ENCODE data around the gene NPR2. TPM values are rescaled to one million over a fixed set of nuclear protein-coding genes. Genes with fewer than 3 reads are reported as not detected.

Gene NPR2
- polyA plus RNA-seq, 2 donors = 3.8 to 5.1 TPM

- Histone ChIP-seq H3K4me3 (ENCODE audit: low read depth in 1 of 2, low read length in 2 of 2) (no peak overlapping the region), H3K27ac (ENCODE audit: low read depth in 2 of 2, low read length in 1 of 2) (no peak overlapping the region), H3K36me3 (ENCODE audit: control insufficient read depth in 2 of 2, insufficient read depth in 2 of 2, low read length in 1 of 2) (no peaks in the 10 kb centered on the region), H3K9me3 (ENCODE audit: control insufficient read depth in 2 of 2, insufficient read depth in 1 of 2, low read depth in 1 of 2, low read length in 1 of 2) (no peaks in the 10 kb centered on the region), H3K4me1 (ENCODE audit: control insufficient read depth in 2 of 2, insufficient read depth in 2 of 2, low read length in 1 of 2) (peaks cover 5 to 9% of the 10 kb centered on the region in 2 donors), H3K27me3 (ENCODE audit: control insufficient read depth in 1 of 2, insufficient read depth in 2 of 2, low read length in 2 of 2) (no peaks in the 10 kb centered on the region)
- WGBS, 2 donors = 29 to 31% methylated on average over 4 of the region's 4 CpGs
Observed at GRCh38 chr9:35826071-35826701, 34.8 kb downstream of the NPR2 start.

GRCh38 chr9:35827486-35827885 is 36.1 kb downstream of the NPR2 start:
- Histone ChIP-seq H3K27me3 (ENCODE audit: control insufficient read depth in 1 of 2, insufficient read depth in 2 of 2, low read length in 2 of 2) (no peaks in the 10 kb centered on the region), H3K4me1 (ENCODE audit: control insufficient read depth in 2 of 2, insufficient read depth in 2 of 2, low read length in 1 of 2) (peaks cover 5 to 9% of the 10 kb centered on the region in 2 donors), H3K36me3 (ENCODE audit: control insufficient read depth in 2 of 2, insufficient read depth in 2 of 2, low read length in 1 of 2) (no peaks in the 10 kb centered on the region), H3K27ac (ENCODE audit: low read depth in 2 of 2, low read length in 1 of 2) (no peak overlapping the region), H3K9me3 (ENCODE audit: control insufficient read depth in 2 of 2, insufficient read depth in 1 of 2, low read depth in 1 of 2, low read length in 1 of 2) (no peaks in the 10 kb centered on the region), H3K4me3 (ENCODE audit: low read depth in 1 of 2, low read length in 2 of 2) (no peak overlapping the region)
- WGBS, 2 donors = 70 to 71% methylated on average over 3 of the region's 3 CpGs

- 1% methylated on average over 21 of the region's 21 CpGs for WGBS, 2 donors
- Histone ChIP-seq H3K4me3 (ENCODE audit: low read depth in 1 of 2, low read length in 2 of 2) (peak within 1 kb of the TSS; percentile 63 to 74), H3K27me3 (ENCODE audit: control insufficient read depth in 1 of 2, insufficient read depth in 2 of 2, low read length in 2 of 2) (no peaks in the 10 kb centered on the region), H3K4me1 (ENCODE audit: control insufficient read depth in 2 of 2, insufficient read depth in 2 of 2, low read length in 1 of 2) (peaks cover 8 to 9% of the 10 kb centered on the region in 2 donors), H3K27ac (ENCODE audit: low read depth in 2 of 2, low read length in 1 of 2) (peak within 1 kb of the TSS; percentile 89), H3K9me3 (ENCODE audit: control insufficient read depth in 2 of 2, insufficient read depth in 1 of 2, low read depth in 1 of 2, low read length in 1 of 2) (no peaks in the 10 kb centered on the region), H3K36me3 (ENCODE audit: control insufficient read depth in 2 of 2, insufficient read depth in 2 of 2, low read length in 1 of 2) (no peaks in the 10 kb centered on the region)
Observed at GRCh38 chr9:35828716-35829083, 37.3 kb downstream of the NPR2 start, which contains the start of gene FAM221B. Gene FAM221B, minus strand, starts transcription at chr9:35828732. Its CDS starts 2,571 bp downstream, at chr9:35826161.

- 1 to 2% methylated on average over 26 to 53 of the region's 53 CpGs for WGBS, 2 donors
- Histone ChIP-seq H3K4me3 (ENCODE audit: low read depth in 1 of 2, low read length in 2 of 2) (peak within 1 kb of the TSS; percentile 63 to 74), H3K27me3 (ENCODE audit: control insufficient read depth in 1 of 2, insufficient read depth in 2 of 2, low read length in 2 of 2) (no peaks in the 10 kb centered on the region), H3K36me3 (ENCODE audit: control insufficient read depth in 2 of 2, insufficient read depth in 2 of 2, low read length in 1 of 2) (no peaks in the 10 kb centered on the region), H3K4me1 (ENCODE audit: control insufficient read depth in 2 of 2, insufficient read depth in 2 of 2, low read length in 1 of 2) (peaks cover 8 to 9% of the 10 kb centered on the region in 2 donors), H3K9me3 (ENCODE audit: control insufficient read depth in 2 of 2, insufficient read depth in 1 of 2, low read depth in 1 of 2, low read length in 1 of 2) (no peaks in the 10 kb centered on the region), H3K27ac (ENCODE audit: low read depth in 2 of 2, low read length in 1 of 2) (peak within 1 kb of the TSS; percentile 89)
Observed at GRCh38 chr9:35829084-35829763, 37.8 kb downstream of the NPR2 start, which contains the start of gene TMEM8B. Gene TMEM8B, plus strand, starts transcription at chr9:35829228. Its CDS starts 220 bp downstream, at chr9:35829448.

- peak overlapping the region; percentile 77 to 89 for H3K27ac ChIP-seq (ENCODE audit: low read depth in 2 of 2, low read length in 1 of 2)
- peak overlapping the region; percentile 63 to 74 for H3K4me3 ChIP-seq (ENCODE audit: low read depth in 1 of 2, low read length in 2 of 2)
- no peaks in the 10 kb centered on the region for H3K36me3 ChIP-seq (ENCODE audit: control insufficient read depth in 2 of 2, insufficient read depth in 2 of 2, low read length in 1 of 2)
- WGBS, 2 donors = 44 to 50% methylated on average over 2 of the region's 2 CpGs
- peaks cover 8 to 9% of the 10 kb centered on the region in 2 donors for H3K4me1 ChIP-seq (ENCODE audit: control insufficient read depth in 2 of 2, insufficient read depth in 2 of 2, low read length in 1 of 2)
- no peaks in the 10 kb centered on the region for H3K9me3 ChIP-seq (ENCODE audit: control insufficient read depth in 2 of 2, insufficient read depth in 1 of 2, low read depth in 1 of 2, low read length in 1 of 2)
- H3K27me3 ChIP-seq (ENCODE audit: control insufficient read depth in 1 of 2, insufficient read depth in 2 of 2, low read length in 2 of 2) = no peaks in the 10 kb centered on the region
Observed at GRCh38 chr9:35829764-35830096, 38.3 kb downstream of the NPR2 start.

- peaks cover 8 to 9% of the 10 kb centered on the region in 2 donors for H3K4me1 ChIP-seq (ENCODE audit: control insufficient read depth in 2 of 2, insufficient read depth in 2 of 2, low read length in 1 of 2)
- H3K4me3 ChIP-seq (ENCODE audit: low read depth in 1 of 2, low read length in 2 of 2) = no peak overlapping the region
- H3K27me3 ChIP-seq (ENCODE audit: control insufficient read depth in 1 of 2, insufficient read depth in 2 of 2, low read length in 2 of 2) = no peaks in the 10 kb centered on the region
- H3K36me3 ChIP-seq (ENCODE audit: control insufficient read depth in 2 of 2, insufficient read depth in 2 of 2, low read length in 1 of 2) = no peaks in the 10 kb centered on the region
- 81 to 87% methylated on average over 4 of the region's 4 CpGs for WGBS, 2 donors
- no peaks in the 10 kb centered on the region for H3K9me3 ChIP-seq (ENCODE audit: control insufficient read depth in 2 of 2, insufficient read depth in 1 of 2, low read depth in 1 of 2, low read length in 1 of 2)
- H3K27ac ChIP-seq (ENCODE audit: low read depth in 2 of 2, low read length in 1 of 2) = no peak overlapping the region
Observed at GRCh38 chr9:35831040-35831439, 39.6 kb downstream of the NPR2 start.

- H3K27ac ChIP-seq (ENCODE audit: low read depth in 2 of 2, low read length in 1 of 2) = peak overlapping the region in 1 of 2 donors; percentile 40
- 61 to 76% methylated on average over 5 of the region's 5 CpGs for WGBS, 2 donors
- peaks cover 8 to 9% of the 10 kb centered on the region in 2 donors for H3K4me1 ChIP-seq (ENCODE audit: control insufficient read depth in 2 of 2, insufficient read depth in 2 of 2, low read length in 1 of 2)
- no peaks in the 10 kb centered on the region for H3K27me3 ChIP-seq (ENCODE audit: control insufficient read depth in 1 of 2, insufficient read depth in 2 of 2, low read length in 2 of 2)
- no peaks in the 10 kb centered on the region for H3K9me3 ChIP-seq (ENCODE audit: control insufficient read depth in 2 of 2, insufficient read depth in 1 of 2, low read depth in 1 of 2, low read length in 1 of 2)
- no peak overlapping the region for H3K4me3 ChIP-seq (ENCODE audit: low read depth in 1 of 2, low read length in 2 of 2)
- H3K36me3 ChIP-seq (ENCODE audit: control insufficient read depth in 2 of 2, insufficient read depth in 2 of 2, low read length in 1 of 2) = no peaks in the 10 kb centered on the region
Observed at GRCh38 chr9:35832814-35833213, 41.4 kb downstream of the NPR2 start.

GRCh38 chr9:35834260-35835215 is 43.1 kb downstream of the NPR2 start:
- H3K4me3 ChIP-seq (ENCODE audit: low read depth in 1 of 2, low read length in 2 of 2) = no peak overlapping the region
- H3K27me3 ChIP-seq (ENCODE audit: control insufficient read depth in 1 of 2, insufficient read depth in 2 of 2, low read length in 2 of 2) = no peaks in the 10 kb centered on the region
- H3K27ac ChIP-seq (ENCODE audit: low read depth in 2 of 2, low read length in 1 of 2) = no peak overlapping the region
- H3K9me3 ChIP-seq (ENCODE audit: control insufficient read depth in 2 of 2, insufficient read depth in 1 of 2, low read depth in 1 of 2, low read length in 1 of 2) = no peaks in the 10 kb centered on the region
- peaks cover 2 to 6% of the 10 kb centered on the region in 2 donors for H3K4me1 ChIP-seq (ENCODE audit: control insufficient read depth in 2 of 2, insufficient read depth in 2 of 2, low read length in 1 of 2)
- H3K36me3 ChIP-seq (ENCODE audit: control insufficient read depth in 2 of 2, insufficient read depth in 2 of 2, low read length in 1 of 2) = no peaks in the 10 kb centered on the region
- WGBS, 2 donors = 79 to 83% methylated on average over 14 of the region's 14 CpGs

- Histone ChIP-seq H3K27ac (ENCODE audit: low read depth in 2 of 2, low read length in 1 of 2) (no peak overlapping the region), H3K27me3 (ENCODE audit: control insufficient read depth in 1 of 2, insufficient read depth in 2 of 2, low read length in 2 of 2) (no peaks in the 10 kb centered on the region), H3K4me3 (ENCODE audit: low read depth in 1 of 2, low read length in 2 of 2) (no peak overlapping the region), H3K9me3 (ENCODE audit: control insufficient read depth in 2 of 2, insufficient read depth in 1 of 2, low read depth in 1 of 2, low read length in 1 of 2) (no peaks in the 10 kb centered on the region), H3K36me3 (ENCODE audit: control insufficient read depth in 2 of 2, insufficient read depth in 2 of 2, low read length in 1 of 2) (no peaks in the 10 kb centered on the region), H3K4me1 (ENCODE audit: control insufficient read depth in 2 of 2, insufficient read depth in 2 of 2, low read length in 1 of 2) (peaks cover 0 to 3% of the 10 kb centered on the region in 2 donors)
- WGBS, 2 donors = 83 to 91% methylated on average over 3 of the region's 3 CpGs
Observed at GRCh38 chr9:35835216-35835632, 43.8 kb downstream of the NPR2 start.
